ENCODE results near the gene NFYC. TPM values are rescaled to one million over a fixed set of nuclear protein-coding genes. Genes with fewer than 3 reads are reported as not detected.

The NFYC gene
- total and polyA plus RNA-seq, 2 of the 8 experiments (the other 6 are each of a cell fraction or from before 2014, with no cell fraction given) = 54.1 to 124 TPM

- TF ChIP-seq, protein P1, sequence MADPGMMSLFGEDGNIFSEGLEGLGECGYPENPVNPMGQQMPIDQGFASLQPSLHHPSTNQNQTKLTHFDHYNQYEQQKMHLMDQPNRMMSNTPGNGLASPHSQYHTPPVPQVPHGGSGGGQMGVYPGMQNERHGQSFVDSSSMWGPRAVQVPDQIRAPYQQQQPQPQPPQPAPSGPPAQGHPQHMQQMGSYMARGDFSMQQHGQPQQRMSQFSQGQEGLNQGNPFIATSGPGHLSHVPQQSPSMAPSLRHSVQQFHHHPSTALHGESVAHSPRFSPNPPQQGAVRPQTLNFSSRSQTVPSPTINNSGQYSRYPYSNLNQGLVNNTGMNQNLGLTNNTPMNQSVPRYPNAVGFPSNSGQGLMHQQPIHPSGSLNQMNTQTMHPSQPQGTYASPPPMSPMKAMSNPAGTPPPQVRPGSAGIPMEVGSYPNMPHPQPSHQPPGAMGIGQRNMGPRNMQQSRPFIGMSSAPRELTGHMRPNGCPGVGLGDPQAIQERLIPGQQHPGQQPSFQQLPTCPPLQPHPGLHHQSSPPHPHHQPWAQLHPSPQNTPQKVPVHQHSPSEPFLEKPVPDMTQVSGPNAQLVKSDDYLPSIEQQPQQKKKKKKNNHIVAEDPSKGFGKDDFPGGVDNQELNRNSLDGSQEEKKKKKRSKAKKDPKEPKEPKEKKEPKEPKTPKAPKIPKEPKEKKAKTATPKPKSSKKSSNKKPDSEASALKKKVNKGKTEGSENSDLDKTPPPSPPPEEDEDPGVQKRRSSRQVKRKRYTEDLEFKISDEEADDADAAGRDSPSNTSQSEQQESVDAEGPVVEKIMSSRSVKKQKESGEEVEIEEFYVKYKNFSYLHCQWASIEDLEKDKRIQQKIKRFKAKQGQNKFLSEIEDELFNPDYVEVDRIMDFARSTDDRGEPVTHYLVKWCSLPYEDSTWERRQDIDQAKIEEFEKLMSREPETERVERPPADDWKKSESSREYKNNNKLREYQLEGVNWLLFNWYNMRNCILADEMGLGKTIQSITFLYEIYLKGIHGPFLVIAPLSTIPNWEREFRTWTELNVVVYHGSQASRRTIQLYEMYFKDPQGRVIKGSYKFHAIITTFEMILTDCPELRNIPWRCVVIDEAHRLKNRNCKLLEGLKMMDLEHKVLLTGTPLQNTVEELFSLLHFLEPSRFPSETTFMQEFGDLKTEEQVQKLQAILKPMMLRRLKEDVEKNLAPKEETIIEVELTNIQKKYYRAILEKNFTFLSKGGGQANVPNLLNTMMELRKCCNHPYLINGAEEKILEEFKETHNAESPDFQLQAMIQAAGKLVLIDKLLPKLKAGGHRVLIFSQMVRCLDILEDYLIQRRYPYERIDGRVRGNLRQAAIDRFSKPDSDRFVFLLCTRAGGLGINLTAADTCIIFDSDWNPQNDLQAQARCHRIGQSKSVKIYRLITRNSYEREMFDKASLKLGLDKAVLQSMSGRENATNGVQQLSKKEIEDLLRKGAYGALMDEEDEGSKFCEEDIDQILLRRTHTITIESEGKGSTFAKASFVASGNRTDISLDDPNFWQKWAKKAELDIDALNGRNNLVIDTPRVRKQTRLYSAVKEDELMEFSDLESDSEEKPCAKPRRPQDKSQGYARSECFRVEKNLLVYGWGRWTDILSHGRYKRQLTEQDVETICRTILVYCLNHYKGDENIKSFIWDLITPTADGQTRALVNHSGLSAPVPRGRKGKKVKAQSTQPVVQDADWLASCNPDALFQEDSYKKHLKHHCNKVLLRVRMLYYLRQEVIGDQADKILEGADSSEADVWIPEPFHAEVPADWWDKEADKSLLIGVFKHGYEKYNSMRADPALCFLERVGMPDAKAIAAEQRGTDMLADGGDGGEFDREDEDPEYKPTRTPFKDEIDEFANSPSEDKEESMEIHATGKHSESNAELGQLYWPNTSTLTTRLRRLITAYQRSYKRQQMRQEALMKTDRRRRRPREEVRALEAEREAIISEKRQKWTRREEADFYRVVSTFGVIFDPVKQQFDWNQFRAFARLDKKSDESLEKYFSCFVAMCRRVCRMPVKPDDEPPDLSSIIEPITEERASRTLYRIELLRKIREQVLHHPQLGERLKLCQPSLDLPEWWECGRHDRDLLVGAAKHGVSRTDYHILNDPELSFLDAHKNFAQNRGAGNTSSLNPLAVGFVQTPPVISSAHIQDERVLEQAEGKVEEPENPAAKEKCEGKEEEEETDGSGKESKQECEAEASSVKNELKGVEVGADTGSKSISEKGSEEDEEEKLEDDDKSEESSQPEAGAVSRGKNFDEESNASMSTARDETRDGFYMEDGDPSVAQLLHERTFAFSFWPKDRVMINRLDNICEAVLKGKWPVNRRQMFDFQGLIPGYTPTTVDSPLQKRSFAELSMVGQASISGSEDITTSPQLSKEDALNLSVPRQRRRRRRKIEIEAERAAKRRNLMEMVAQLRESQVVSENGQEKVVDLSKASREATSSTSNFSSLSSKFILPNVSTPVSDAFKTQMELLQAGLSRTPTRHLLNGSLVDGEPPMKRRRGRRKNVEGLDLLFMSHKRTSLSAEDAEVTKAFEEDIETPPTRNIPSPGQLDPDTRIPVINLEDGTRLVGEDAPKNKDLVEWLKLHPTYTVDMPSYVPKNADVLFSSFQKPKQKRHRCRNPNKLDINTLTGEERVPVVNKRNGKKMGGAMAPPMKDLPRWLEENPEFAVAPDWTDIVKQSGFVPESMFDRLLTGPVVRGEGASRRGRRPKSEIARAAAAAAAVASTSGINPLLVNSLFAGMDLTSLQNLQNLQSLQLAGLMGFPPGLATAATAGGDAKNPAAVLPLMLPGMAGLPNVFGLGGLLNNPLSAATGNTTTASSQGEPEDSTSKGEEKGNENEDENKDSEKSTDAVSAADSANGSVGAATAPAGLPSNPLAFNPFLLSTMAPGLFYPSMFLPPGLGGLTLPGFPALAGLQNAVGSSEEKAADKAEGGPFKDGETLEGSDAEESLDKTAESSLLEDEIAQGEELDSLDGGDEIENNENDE (IDR thresholded peaks at IDR 0.05; ENCODE audit: insufficient replicate concordance, low read length) = no peak
- TF ChIP-seq TAF1 (IDR thresholded peaks at IDR 0.05; ENCODE audit: low read depth, low read length) (no peak), NRF1 (IDR thresholded peaks at IDR 0.05; ENCODE audit: low read depth, low read length) (no peak), JUND (IDR thresholded peaks at IDR 0.05; ENCODE audit: low read length) (no peak)
Measured at GRCh38 chr1:40788561-40789341, 97.2 kb downstream of the NFYC start (continued).
